GM23338 (cell line): ENCODE results near the gene NCK2. TPM values are rescaled to one million over a fixed set of nuclear protein-coding genes. Genes with fewer than 3 reads are reported as not detected.

ENCODE experiments used
- ATAC-seq: fragments of 200-7000 bp; cut with Tn5 transposase; 3 replicates; pipeline ENCODE4 v1.9.1; 2020
- DNase-seq: peaks from one replicate; pipeline ENCODE4 v3.0.0-alpha.2; 2015; ENCODE audit warnings: low spot score
- H2AFZ ChIP-seq: fragments of 200-600 bp; sonication (generic); 2 replicates; pipeline ENCODE4 v1.8.0; 2016; ENCODE audit warnings: antibody characterized with exemption, mild to moderate bottlenecking, moderate library complexity
- H3F3A ChIP-seq: fragments of 200-600 bp; sonication (generic); replicated peaks from 2 replicates; pipeline ENCODE4 v1.8.0; 2017; ENCODE audit warnings: antibody characterized with exemption, mixed run types, low read depth
- H3K27ac ChIP-seq: fragments of 200-600 bp; sonication (generic); 2 replicates; pipeline ENCODE4 v1.6.1; 2016; ENCODE audit warnings: low read depth
- H3K27me3 ChIP-seq: fragments of 200-600 bp; sonication (generic); 2 replicates; pipeline ENCODE4 v1.8.0; 2016; ENCODE audit warnings: mild to moderate bottlenecking, mixed run types, moderate library complexity; ENCODE audit not compliant: insufficient read depth
- H3K36me3 ChIP-seq: fragments of 200-600 bp; sonication (generic); 2 replicates; pipeline ENCODE4 v1.8.0; 2016; ENCODE audit warnings: mild to moderate bottlenecking; ENCODE audit not compliant: insufficient read depth
- H3K4me1 ChIP-seq: fragments of 200-600 bp; sonication (generic); 2 replicates; pipeline ENCODE4 v1.8.0; 2016; ENCODE audit warnings: mild to moderate bottlenecking, moderate library complexity; ENCODE audit not compliant: insufficient read depth
- H3K4me2 ChIP-seq: fragments of 200-600 bp; sonication (generic); 2 replicates; pipeline ENCODE4 v1.7.1; 2017; ENCODE audit warnings: mixed run types
- H3K4me3 ChIP-seq: fragments of 200-600 bp; sonication (generic); 2 replicates; pipeline ENCODE4 v1.6.1; 2016; ENCODE audit warnings: mixed run types
- H3K79me2 ChIP-seq: fragments of 200-600 bp; sonication (generic); replicated peaks from 2 replicates; pipeline ENCODE4 v1.8.0; 2017; ENCODE audit warnings: mild to moderate bottlenecking; ENCODE audit not compliant: insufficient read depth
- H3K9me2 ChIP-seq: fragments of 200-600 bp; sonication (generic); 2 replicates; pipeline ENCODE4 v1.8.0; 2017; ENCODE audit not compliant: insufficient read depth
- H4K20me1 ChIP-seq: fragments of 200-600 bp; sonication (generic); replicated peaks from 2 replicates; pipeline ENCODE4 v1.8.0; 2017; ENCODE audit warnings: mild to moderate bottlenecking; ENCODE audit not compliant: insufficient read depth
- H3K27ac Mint-ChIP-seq: 2 replicates; pipeline ENCODE4 v1.8.0; 2020; ENCODE audit warnings: inconsistent platforms, mild to moderate bottlenecking, moderate library complexity, mixed read lengths
- H3K27me3 Mint-ChIP-seq: 3 replicates; pipeline ENCODE4 v1.8.0; 2022; ENCODE audit warnings: low read depth, mild to moderate bottlenecking, moderate library complexity, mixed read lengths, inconsistent platforms; ENCODE audit not compliant: insufficient read depth, poor library complexity
- H3K36me3 Mint-ChIP-seq: 3 replicates; pipeline ENCODE4 v1.8.0; 2021; ENCODE audit warnings: low read depth, mild to moderate bottlenecking, inconsistent platforms, moderate library complexity, mixed read lengths
- H3K4me1 Mint-ChIP-seq: 3 replicates; pipeline ENCODE4 v1.8.0; 2020; ENCODE audit warnings: mild to moderate bottlenecking, inconsistent platforms, mixed read lengths
- H3K4me3 Mint-ChIP-seq: 3 replicates; pipeline ENCODE4 v1.8.0; 2021; ENCODE audit warnings: moderate library complexity, mild to moderate bottlenecking, inconsistent platforms, mixed read lengths
- H3K9me3 Mint-ChIP-seq: 3 replicates; pipeline ENCODE4 v1.8.0; 2020; ENCODE audit warnings: moderate library complexity, mild to moderate bottlenecking, inconsistent platforms, mixed read lengths
- CREB1 ChIP-seq: fragments of 250-450 bp; sonication (Bioruptor Pico); IDR thresholded peaks from 2 replicates; pipeline ENCODE4 v1.5.0; 2020; ENCODE audit warnings: low read depth, mild to moderate bottlenecking, moderate library complexity
- CTCF ChIP-seq, 2 experiments: fragments of 200-600 bp in 1 of 2; sonication (generic) in 1 of 2; conservative IDR thresholded peaks; 2 replicates each; pipeline versions ENCODE4 v1.5.1 to v1.6.1; 2016 to 2017; ENCODE audit warnings: antibody characterized with exemption in 2 of 2, low read depth in 2 of 2, mild to moderate bottlenecking in 2 of 2, moderate library complexity in 1 of 2
- ETS1 ChIP-seq: IDR thresholded peaks from 2 replicates; pipeline ENCODE4 v1.6.1; 2016; ENCODE audit warnings: antibody characterized with exemption
- EZH2 ChIP-seq: fragments of 200-600 bp; sonication (generic); IDR thresholded peaks from one replicate; pipeline ENCODE4 v1.8.0; 2017; ENCODE audit warnings: antibody characterized with exemption, mild to moderate bottlenecking, low read depth; ENCODE audit not compliant: unreplicated experiment
- EZH2phosphoT487 ChIP-seq: fragments of 200-600 bp; sonication (generic); IDR thresholded peaks from one replicate; pipeline ENCODE4 v1.8.1; 2018; ENCODE audit warnings: antibody characterized with exemption; ENCODE audit not compliant: unreplicated experiment
- JUNB ChIP-seq: IDR thresholded peaks from one replicate; pipeline ENCODE4 v1.6.1; 2016; ENCODE audit warnings: antibody characterized with exemption; ENCODE audit not compliant: unreplicated experiment
- NANOG ChIP-seq: IDR thresholded peaks from 2 replicates; pipeline ENCODE4 v1.6.1; 2016; ENCODE audit warnings: antibody characterized with exemption, borderline replicate concordance
- POLR2AphosphoS5 ChIP-seq: IDR thresholded peaks from 2 replicates; pipeline ENCODE4 v1.6.1; 2016; ENCODE audit warnings: antibody characterized with exemption, low read depth
- REST ChIP-seq: IDR thresholded peaks from one replicate; pipeline ENCODE4 v1.6.1; 2018; ENCODE audit warnings: antibody characterized with exemption; ENCODE audit not compliant: unreplicated experiment
- STAT1 ChIP-seq: IDR thresholded peaks from one replicate; pipeline ENCODE4 v1.6.1; 2016; ENCODE audit warnings: antibody characterized with exemption; ENCODE audit not compliant: unreplicated experiment
- ZNF114 ChIP-seq: fragments of 250-450 bp; sonication (Bioruptor Pico); IDR thresholded peaks from 2 replicates; pipeline ENCODE4 v1.5.0; 2020; ENCODE audit warnings: mild to moderate bottlenecking, moderate library complexity
- ZNF331 ChIP-seq: fragments of 250-450 bp; sonication (Bioruptor Pico); IDR thresholded peaks from 2 replicates; pipeline ENCODE4 v1.5.0; 2020; ENCODE audit warnings: low read depth, mild to moderate bottlenecking, moderate library complexity
- ZNF462 ChIP-seq: fragments of 250-450 bp; sonication (Bioruptor Pico); IDR thresholded peaks from 2 replicates; pipeline ENCODE4 v1.5.0; 2020; ENCODE audit warnings: mild to moderate bottlenecking, moderate library complexity
- polyA plus RNA-seq: library from polyadenylated mRNA; unstranded; fragments of >200 nt; fragmentation: Nextera tagmentation; extraction: Ambion mirVana; gene quantifications from 2 replicates; pipeline ENCODE4 v1.2.1, GENCODE V29; 2016
- total RNA-seq: library from RNA; depleted of rRNA; stranded (reverse); fragments of >200 nt; shearing (Covaris generic); gene quantifications from 2 replicates; pipeline ENCODE4 v1.2.3, GENCODE V29; 2014

NCK2 gene
- total and polyA plus RNA-seq, 2 experiments from 2014 or later = 26.9 to 59.9 TPM

GRCh38 chr2:105741617-105742016, 3.1 kb upstream of the NCK2 start:
- no peak overlapping the region for H3K27ac Mint-ChIP-seq
- H3K4me3 Mint-ChIP-seq = no peak overlapping the region
- H3K9me3 Mint-ChIP-seq = no peaks in the 10 kb centered on the region
- H3F3A ChIP-seq = peaks cover 6% of the 10 kb centered on the region; the same call in 1 of the 2 replicates
- H3K27me3 ChIP-seq = no peaks in the 10 kb centered on the region
- H2AFZ ChIP-seq = no peak overlapping the region
- H3K4me1 ChIP-seq = peaks cover 17% of the 10 kb centered on the region
- peaks cover 30% of the 10 kb centered on the region for H3K4me1 Mint-ChIP-seq
- DNase-seq (no peak), ATAC-seq (no peak)
- H3K36me3 ChIP-seq = no peaks in the 10 kb centered on the region
- no peak overlapping the region for H3K27ac ChIP-seq
- peaks cover 3% of the 10 kb centered on the region; the same call in 1 of the 2 replicates for H4K20me1 ChIP-seq
- peaks cover 8% of the 10 kb centered on the region for H3K27me3 Mint-ChIP-seq
- TF ChIP-seq JUNB (no peak), STAT1 (no peak), NANOG (no peak), ZNF462 (CRISPR knock-in tag) (no peak), POLR2AphosphoS5 (no peak), ETS1 (no peak), REST (no peak), CTCF (conservative IDR thresholded peaks at IDR 0.05; ENCODE audit: low read depth in 2 of 2) (no peak), EZH2phosphoT487 (no peak), ZNF331 (CRISPR knock-in tag) (no peak), CREB1 (CRISPR knock-in tag) (no peak), ZNF114 (CRISPR knock-in tag) (no peak), EZH2 (no peak)
- no peaks in the 10 kb centered on the region for H3K36me3 Mint-ChIP-seq
- peaks cover 12% of the 10 kb centered on the region for H3K79me2 ChIP-seq
- no peak overlapping the region for H3K4me2 ChIP-seq
- no peaks in the 10 kb centered on the region for H3K9me2 ChIP-seq
- no peak overlapping the region for H3K4me3 ChIP-seq
